Measurements from ENCODE around the gene NAALADL2.

NAALADL2 gene

GRCh38 chr3:175192536-175192935 lies 333.4 kb downstream of the NAALADL2 start:
- peaks cover 0 to 2% (median 0%) of the 10 kb centered on the region in 5 experiments for H3K9me3 ChIP-seq (ENCODE audit: control extremely low read depth in 1 of 5, control insufficient read depth in 4 of 5, insufficient read depth in 2 of 5, low read depth in 1 of 5, low read length in 4 of 5)
- no peaks in the 10 kb centered on the region for H3K36me3 ChIP-seq (ENCODE audit: control insufficient read depth in 4 of 4, insufficient read depth in 4 of 4, low read length in 3 of 4)
- WGBS (ENCODE audit: insufficient coverage), result no CpG with 5 or more reads among the region's 3 CpGs
- no peaks in the 10 kb centered on the region for H3K4me1 ChIP-seq (ENCODE audit: control extremely low read depth in 1 of 4, control insufficient read depth in 4 of 4, insufficient read depth in 4 of 4, low read length in 3 of 4)
- ChIA-PET POLR2A (no interaction called here), CTCF (no interaction called here)
- no peak overlapping the region for H3K27ac ChIP-seq (ENCODE audit: insufficient read depth in 1 of 2, low read depth in 1 of 2, low read length in 2 of 2, poor library complexity in 1 of 2, severe bottlenecking in 2 of 2)
- no peaks in the 10 kb centered on the region for H3K27me3 ChIP-seq (replicated peaks in 2 of 5; ENCODE audit: control insufficient read depth in 4 of 5, insufficient read depth in 5 of 5, low read length in 4 of 5)
- no peak overlapping the region for H3K4me3 ChIP-seq (ENCODE audit: control insufficient read depth in 1 of 7, extremely low read depth in 1 of 7, insufficient read depth in 4 of 7, low read depth in 2 of 7, low read length in 6 of 7)
- no peak for DNase-seq

- POLR2A ChIA-PET, result no interaction called here
These were observed 334.8 kb downstream of the NAALADL2 start for GRCh38 chr3:175193815-175194518.

DNA sequence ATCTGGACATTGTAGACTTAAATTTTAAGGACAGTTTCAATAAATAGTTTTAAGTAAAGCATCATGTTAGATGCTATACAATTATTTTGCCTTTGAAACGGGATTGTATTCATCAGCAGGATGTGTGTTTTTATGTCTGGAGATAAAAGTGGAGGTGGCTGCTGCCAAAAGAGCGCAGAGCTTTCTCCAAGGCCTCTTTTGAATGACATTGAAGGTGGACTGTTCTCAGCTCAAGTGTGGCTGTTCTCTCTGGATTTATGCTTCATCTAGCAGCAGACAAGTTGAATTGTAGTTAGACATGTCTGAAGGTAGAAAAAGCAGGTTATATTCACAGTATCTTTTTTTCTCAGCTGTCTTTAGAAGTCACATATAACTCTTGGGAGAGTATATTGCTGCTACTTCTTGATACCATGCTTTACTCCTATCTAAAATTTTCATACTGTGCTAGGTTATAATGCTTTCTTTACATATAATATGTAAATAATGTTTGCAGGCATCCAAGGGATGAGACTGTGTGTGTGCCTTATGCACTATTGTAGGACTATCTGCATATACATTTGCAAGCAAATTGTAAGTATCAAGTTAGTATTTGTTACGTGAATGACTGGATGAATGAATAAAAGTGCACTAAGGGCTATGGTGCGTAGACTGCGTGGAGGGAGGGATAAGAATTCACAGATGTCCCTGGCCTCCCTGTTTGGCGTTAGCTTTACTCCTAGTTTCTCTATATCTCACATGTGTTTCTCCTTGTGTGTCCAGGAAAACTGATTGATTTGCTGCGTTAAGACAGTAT lies 340.1 kb downstream of the NAALADL2 start:
- 79% methylated on average over 3 of the region's 7 CpGs for WGBS (ENCODE audit: insufficient coverage)
- ChIA-PET POLR2A (no interaction called here), CTCF (no interaction called here)

More at GRCh38 chr3:175193815-175194518, 334.8 kb downstream of the NAALADL2 start:
- no peak overlapping the region for H3K27ac ChIP-seq (ENCODE audit: insufficient read depth in 1 of 2, low read depth in 1 of 2, low read length in 2 of 2, poor library complexity in 1 of 2, severe bottlenecking in 2 of 2)
- H3K9me3 ChIP-seq (ENCODE audit: control extremely low read depth in 1 of 5, control insufficient read depth in 4 of 5, insufficient read depth in 2 of 5, low read depth in 1 of 5, low read length in 4 of 5), result no peaks in the 10 kb centered on the region
- CTCF ChIA-PET, result no interaction called here
- no peak overlapping the region for H3K4me3 ChIP-seq (ENCODE audit: control insufficient read depth in 1 of 7, extremely low read depth in 1 of 7, insufficient read depth in 4 of 7, low read depth in 2 of 7, low read length in 6 of 7)
- no peaks in the 10 kb centered on the region for H3K27me3 ChIP-seq (replicated peaks in 2 of 5; ENCODE audit: control insufficient read depth in 4 of 5, insufficient read depth in 5 of 5, low read length in 4 of 5)
- H3K36me3 ChIP-seq (ENCODE audit: control insufficient read depth in 4 of 4, insufficient read depth in 4 of 4, low read length in 3 of 4), result no peaks in the 10 kb centered on the region
- no peaks in the 10 kb centered on the region for H3K4me1 ChIP-seq (ENCODE audit: control extremely low read depth in 1 of 4, control insufficient read depth in 4 of 4, insufficient read depth in 4 of 4, low read length in 3 of 4)
- DNase-seq, result no peak
- no CpG with 5 or more reads among the region's 4 CpGs for WGBS (ENCODE audit: insufficient coverage)

GRCh38 chr3:175199961-175200360 lies 340.8 kb downstream of the NAALADL2 start:
- DNase-seq, result no peak
- CTCF ChIA-PET, result no interaction called here
- POLR2A ChIA-PET, result no interaction called here
- peaks cover 0 to 3% (median 0%) of the 10 kb centered on the region in 5 experiments for H3K9me3 ChIP-seq (ENCODE audit: control extremely low read depth in 1 of 5, control insufficient read depth in 4 of 5, insufficient read depth in 2 of 5, low read depth in 1 of 5, low read length in 4 of 5)
- no peak overlapping the region for H3K4me3 ChIP-seq (ENCODE audit: control insufficient read depth in 1 of 7, extremely low read depth in 1 of 7, insufficient read depth in 4 of 7, low read depth in 2 of 7, low read length in 6 of 7)
- no peaks in the 10 kb centered on the region for H3K27me3 ChIP-seq (replicated peaks in 2 of 5; ENCODE audit: control insufficient read depth in 4 of 5, insufficient read depth in 5 of 5, low read length in 4 of 5)
- H3K27ac ChIP-seq (ENCODE audit: insufficient read depth in 1 of 2, low read depth in 1 of 2, low read length in 2 of 2, poor library complexity in 1 of 2, severe bottlenecking in 2 of 2), result no peak overlapping the region
- H3K4me1 ChIP-seq (ENCODE audit: control extremely low read depth in 1 of 4, control insufficient read depth in 4 of 4, insufficient read depth in 4 of 4, low read length in 3 of 4), result no peaks in the 10 kb centered on the region
- H3K36me3 ChIP-seq (ENCODE audit: control insufficient read depth in 4 of 4, insufficient read depth in 4 of 4, low read length in 3 of 4), result no peaks in the 10 kb centered on the region
- 100% methylated on average over 1 of the region's 1 CpG for WGBS (ENCODE audit: insufficient coverage)

More for the DNA sequence above, 340.1 kb downstream of the NAALADL2 start:
- Histone ChIP-seq H3K4me3 (ENCODE audit: control insufficient read depth in 1 of 7, extremely low read depth in 1 of 7, insufficient read depth in 4 of 7, low read depth in 2 of 7, low read length in 6 of 7) (no peak overlapping the region), H3K27me3 (replicated peaks in 2 of 5; ENCODE audit: control insufficient read depth in 4 of 5, insufficient read depth in 5 of 5, low read length in 4 of 5) (no peaks in the 10 kb centered on the region), H3K36me3 (ENCODE audit: control insufficient read depth in 4 of 4, insufficient read depth in 4 of 4, low read length in 3 of 4) (no peaks in the 10 kb centered on the region), H3K27ac (ENCODE audit: insufficient read depth in 1 of 2, low read depth in 1 of 2, low read length in 2 of 2, poor library complexity in 1 of 2, severe bottlenecking in 2 of 2) (no peak overlapping the region), H3K9me3 (ENCODE audit: control extremely low read depth in 1 of 5, control insufficient read depth in 4 of 5, insufficient read depth in 2 of 5, low read depth in 1 of 5, low read length in 4 of 5) (peaks cover 0 to under 1% (median 0%) of the 10 kb centered on the region in 5 experiments), H3K4me1 (ENCODE audit: control extremely low read depth in 1 of 4, control insufficient read depth in 4 of 4, insufficient read depth in 4 of 4, low read length in 3 of 4) (no peaks in the 10 kb centered on the region)
- DNase-seq, result no peak

GRCh38 chr3:175200391-175201095 lies 341.4 kb downstream of the NAALADL2 start:
- Histone ChIP-seq H3K36me3 (ENCODE audit: control insufficient read depth in 4 of 4, insufficient read depth in 4 of 4, low read length in 3 of 4) (no peaks in the 10 kb centered on the region), H3K9me3 (ENCODE audit: control extremely low read depth in 1 of 5, control insufficient read depth in 4 of 5, insufficient read depth in 2 of 5, low read depth in 1 of 5, low read length in 4 of 5) (peaks cover 0 to 3% (median 0%) of the 10 kb centered on the region in 5 experiments), H3K4me3 (ENCODE audit: control insufficient read depth in 1 of 7, extremely low read depth in 1 of 7, insufficient read depth in 4 of 7, low read depth in 2 of 7, low read length in 6 of 7) (no peak overlapping the region), H3K27ac (ENCODE audit: insufficient read depth in 1 of 2, low read depth in 1 of 2, low read length in 2 of 2, poor library complexity in 1 of 2, severe bottlenecking in 2 of 2) (no peak overlapping the region), H3K27me3 (replicated peaks in 2 of 5; ENCODE audit: control insufficient read depth in 4 of 5, insufficient read depth in 5 of 5, low read length in 4 of 5) (no peaks in the 10 kb centered on the region), H3K4me1 (ENCODE audit: control extremely low read depth in 1 of 4, control insufficient read depth in 4 of 4, insufficient read depth in 4 of 4, low read length in 3 of 4) (no peaks in the 10 kb centered on the region)
- 93% methylated on average over 2 of the region's 2 CpGs for WGBS (ENCODE audit: insufficient coverage)
- no peak for DNase-seq
- ChIA-PET POLR2A (no interaction called here), CTCF (no interaction called here)

GRCh38 chr3:175207361-175207760 lies 348.2 kb downstream of the NAALADL2 start:
- no CpG with 5 or more reads among the region's 3 CpGs for WGBS (ENCODE audit: insufficient coverage)
- ChIA-PET POLR2A (no interaction called here), CTCF (no interaction called here)
- Histone ChIP-seq H3K36me3 (ENCODE audit: control insufficient read depth in 4 of 4, insufficient read depth in 4 of 4, low read length in 3 of 4) (no peaks in the 10 kb centered on the region), H3K4me1 (ENCODE audit: control extremely low read depth in 1 of 4, control insufficient read depth in 4 of 4, insufficient read depth in 4 of 4, low read length in 3 of 4) (no peaks in the 10 kb centered on the region), H3K4me3 (ENCODE audit: control insufficient read depth in 1 of 7, extremely low read depth in 1 of 7, insufficient read depth in 4 of 7, low read depth in 2 of 7, low read length in 6 of 7) (no peak overlapping the region), H3K27ac (ENCODE audit: insufficient read depth in 1 of 2, low read depth in 1 of 2, low read length in 2 of 2, poor library complexity in 1 of 2, severe bottlenecking in 2 of 2) (no peak overlapping the region), H3K27me3 (replicated peaks in 2 of 5; ENCODE audit: control insufficient read depth in 4 of 5, insufficient read depth in 5 of 5, low read length in 4 of 5) (no peaks in the 10 kb centered on the region), H3K9me3 (ENCODE audit: control extremely low read depth in 1 of 5, control insufficient read depth in 4 of 5, insufficient read depth in 2 of 5, low read depth in 1 of 5, low read length in 4 of 5) (peaks cover 0 to 3% (median 0%) of the 10 kb centered on the region in 5 experiments)
- DNase-seq, result no peak

DNA sequence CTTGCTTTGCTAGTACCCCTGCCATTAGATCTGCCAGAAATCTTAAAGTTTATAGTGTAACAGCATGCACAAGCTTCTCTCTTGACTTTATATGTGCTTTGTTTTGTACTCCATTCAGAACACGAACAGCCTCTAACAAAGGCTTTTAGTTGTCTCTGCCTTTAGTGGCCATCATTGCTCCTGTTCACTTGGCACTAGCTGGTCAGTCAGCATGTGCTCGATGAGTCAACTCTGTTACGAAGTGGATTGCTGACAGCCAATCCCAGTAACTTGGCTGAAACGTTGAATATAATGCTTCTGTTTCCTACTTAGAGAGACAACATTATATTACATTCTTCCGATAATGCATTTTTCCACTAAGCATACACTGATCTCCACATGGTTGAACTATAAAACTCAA lies 349.2 kb downstream of the NAALADL2 start:
- Histone ChIP-seq H3K4me3 (ENCODE audit: control insufficient read depth in 1 of 7, extremely low read depth in 1 of 7, insufficient read depth in 4 of 7, low read depth in 2 of 7, low read length in 6 of 7) (no peak overlapping the region), H3K4me1 (ENCODE audit: control extremely low read depth in 1 of 4, control insufficient read depth in 4 of 4, insufficient read depth in 4 of 4, low read length in 3 of 4) (no peaks in the 10 kb centered on the region), H3K27me3 (replicated peaks in 2 of 5; ENCODE audit: control insufficient read depth in 4 of 5, insufficient read depth in 5 of 5, low read length in 4 of 5) (no peaks in the 10 kb centered on the region), H3K36me3 (ENCODE audit: control insufficient read depth in 4 of 4, insufficient read depth in 4 of 4, low read length in 3 of 4) (no peaks in the 10 kb centered on the region), H3K9me3 (ENCODE audit: control extremely low read depth in 1 of 5, control insufficient read depth in 4 of 5, insufficient read depth in 2 of 5, low read depth in 1 of 5, low read length in 4 of 5) (peaks cover 0 to 3% (median 0%) of the 10 kb centered on the region in 5 experiments), H3K27ac (ENCODE audit: insufficient read depth in 1 of 2, low read depth in 1 of 2, low read length in 2 of 2, poor library complexity in 1 of 2, severe bottlenecking in 2 of 2) (no peak overlapping the region)
- ChIA-PET CTCF (no interaction called here), POLR2A (no interaction called here)
- DNase-seq, result no peak
- 100% methylated on average over 1 of the region's 5 CpGs for WGBS (ENCODE audit: insufficient coverage)

Measured in common myeloid progenitor, CD34-positive (primary cell).